22Rv1 (cell line): ENCODE results near the gene GPC1.

ENCODE experiments used
- CTCF ChIP-seq: fragments of 450-650 bp; IDR thresholded peaks from 2 replicates; pipeline ENCODE4 v1.5.1; 2017; ENCODE audit warnings: mild to moderate bottlenecking
- ZFX ChIP-seq: fragments of 450-650 bp; IDR thresholded peaks from 2 replicates; pipeline ENCODE4 v1.6.1; 2017; ENCODE audit warnings: antibody characterized with exemption, borderline replicate concordance

- no peak for TF ChIP-seq CTCF
- TF ChIP-seq ZFX = no peak
These were observed 24.2 kb downstream of the GPC1 start for GRCh38 chr2:240459401-240460252.
